Measurements from ENCODE around the gene BANF1.

DNA sequence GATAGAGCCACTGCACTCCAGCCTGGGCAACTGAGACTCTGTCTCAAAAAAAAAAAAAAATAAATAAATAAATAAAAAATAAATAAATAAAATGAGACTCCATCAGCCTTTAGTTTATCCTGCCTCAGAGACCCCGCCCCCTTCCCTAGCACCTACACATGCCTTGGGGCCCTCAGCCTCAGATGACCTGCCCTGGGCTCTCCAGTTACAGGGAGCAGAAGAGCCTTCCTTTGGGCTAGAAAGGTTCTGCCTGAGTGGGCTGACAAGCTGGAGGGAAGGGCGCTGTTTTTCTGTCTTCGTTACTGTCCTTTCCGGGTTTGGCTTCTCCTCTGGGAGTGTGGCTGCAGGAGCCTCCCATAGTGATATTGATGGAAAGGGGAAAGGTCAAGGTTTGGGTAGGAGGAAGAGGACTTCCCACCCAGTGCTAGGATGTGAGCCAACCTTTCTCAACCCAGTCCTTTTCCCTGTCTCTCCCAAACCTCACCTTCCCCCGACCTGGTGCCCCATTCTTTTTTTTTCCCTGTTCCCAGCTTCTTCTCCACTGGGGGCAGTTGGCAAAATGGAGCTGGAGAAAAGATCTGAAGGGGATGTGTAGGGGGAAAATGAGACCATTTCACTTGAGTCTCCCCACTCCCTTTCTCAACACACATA is 48.4 kb downstream of the BANF1 start:
- TF ChIP-seq, protein P1, sequence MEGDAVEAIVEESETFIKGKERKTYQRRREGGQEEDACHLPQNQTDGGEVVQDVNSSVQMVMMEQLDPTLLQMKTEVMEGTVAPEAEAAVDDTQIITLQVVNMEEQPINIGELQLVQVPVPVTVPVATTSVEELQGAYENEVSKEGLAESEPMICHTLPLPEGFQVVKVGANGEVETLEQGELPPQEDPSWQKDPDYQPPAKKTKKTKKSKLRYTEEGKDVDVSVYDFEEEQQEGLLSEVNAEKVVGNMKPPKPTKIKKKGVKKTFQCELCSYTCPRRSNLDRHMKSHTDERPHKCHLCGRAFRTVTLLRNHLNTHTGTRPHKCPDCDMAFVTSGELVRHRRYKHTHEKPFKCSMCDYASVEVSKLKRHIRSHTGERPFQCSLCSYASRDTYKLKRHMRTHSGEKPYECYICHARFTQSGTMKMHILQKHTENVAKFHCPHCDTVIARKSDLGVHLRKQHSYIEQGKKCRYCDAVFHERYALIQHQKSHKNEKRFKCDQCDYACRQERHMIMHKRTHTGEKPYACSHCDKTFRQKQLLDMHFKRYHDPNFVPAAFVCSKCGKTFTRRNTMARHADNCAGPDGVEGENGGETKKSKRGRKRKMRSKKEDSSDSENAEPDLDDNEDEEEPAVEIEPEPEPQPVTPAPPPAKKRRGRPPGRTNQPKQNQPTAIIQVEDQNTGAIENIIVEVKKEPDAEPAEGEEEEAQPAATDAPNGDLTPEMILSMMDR (IDR thresholded peaks at IDR 0.05): no peak
- no peak for TF ChIP-seq ZNF138 (CRISPR knock-in tag; conservative IDR thresholded peaks at IDR 0.05)
- no peak for TF ChIP-seq TCF7 (CRISPR knock-in tag; IDR thresholded peaks at IDR 0.05; ENCODE audit: low read depth)
- no peak for TF ChIP-seq MLX (CRISPR knock-in tag; IDR thresholded peaks at IDR 0.05)
- TF ChIP-seq ESRRA (CRISPR knock-in tag; IDR thresholded peaks at IDR 0.05; ENCODE audit: borderline replicate concordance): no peak
- no peak for TF ChIP-seq KAT7 (CRISPR knock-in tag; IDR thresholded peaks at IDR 0.05; ENCODE audit: borderline replicate concordance)
